HG03095 (cell line): Measurements from ENCODE around the gene LYST.
"Not testable (repeated sequence)": the region's sequence is repeated elsewhere in the genome, so short reads cannot be mapped to it uniquely, and the experiment has no call there.

Source experiments
- ATAC-seq: cut with Tn5 transposase; IDR thresholded peaks from one replicate; pipeline ENCODE4 v1.9.1; 2021; ENCODE audit warnings: moderate library complexity; ENCODE audit not compliant: unreplicated experiment

The LYST gene

GRCh38 chr1:235663628-235664027 lies 203.1 kb downstream of the LYST start:
- no peak for ATAC-seq

DNA sequence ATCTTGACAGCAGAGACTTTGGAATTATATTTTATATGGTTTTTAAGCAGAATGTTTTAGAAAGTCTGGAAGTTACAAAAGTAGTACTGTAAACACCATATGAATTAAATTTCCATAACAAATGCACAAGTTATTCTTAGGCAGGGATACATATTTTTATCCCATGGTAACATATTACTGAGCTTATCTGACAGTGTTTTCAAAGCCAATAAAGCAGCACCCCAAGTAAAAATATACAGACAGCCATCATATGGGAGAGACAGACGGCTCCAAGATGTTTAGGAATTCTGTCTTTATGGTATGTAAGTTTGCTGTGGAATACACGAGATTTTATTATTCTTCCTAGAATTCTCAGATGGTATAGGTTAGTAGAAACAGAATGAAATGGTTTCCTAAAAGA lies 205.1 kb downstream of the LYST start:
- no peak for ATAC-seq

- ATAC-seq, result no peak
Observed at GRCh38 chr1:235659186-235659771, 207.4 kb downstream of the LYST start.

GRCh38 chr1:235657747-235658526 lies 208.8 kb downstream of the LYST start:
- no peak for ATAC-seq

GRCh38 chr1:235657269-235657668 lies 209.4 kb downstream of the LYST start:
- no peak for ATAC-seq

- no peak for ATAC-seq
Observed at GRCh38 chr1:235652364-235652763, 214.3 kb downstream of the LYST start.

DNA sequence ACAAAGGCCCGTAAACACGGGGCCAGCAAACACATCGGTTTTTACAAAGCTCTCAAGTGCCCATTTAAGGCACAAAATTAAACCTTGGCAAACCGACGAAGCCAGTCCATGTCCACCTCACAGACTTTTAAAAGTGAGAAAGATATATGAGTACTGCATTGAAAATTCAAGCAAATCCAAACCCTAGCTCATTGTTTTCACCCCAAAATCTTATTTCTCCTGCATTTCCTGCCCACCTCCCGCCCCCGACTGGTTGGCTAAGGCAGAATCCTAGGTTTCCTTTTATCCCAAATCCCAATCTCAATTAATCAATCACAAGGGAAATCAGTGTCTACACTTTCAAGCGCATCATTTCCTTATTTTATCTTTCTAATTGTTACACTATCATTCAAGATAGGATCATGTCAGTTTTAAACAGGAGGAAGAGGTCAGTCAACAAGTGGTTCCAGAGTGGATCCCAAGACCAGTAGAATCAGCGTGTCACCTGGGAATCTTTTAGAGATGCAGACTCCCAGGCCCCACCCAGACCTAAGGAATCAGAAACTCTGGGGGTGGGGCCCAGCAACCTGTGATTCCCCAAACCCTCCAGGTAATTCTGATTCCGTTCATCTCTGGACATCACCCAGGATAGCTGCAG lies 215.4 kb downstream of the LYST start:
- no peak for ATAC-seq

- ATAC-seq, result no peak
Observed at GRCh38 chr1:235650341-235651169, 216.2 kb downstream of the LYST start.

GRCh38 chr1:235649368-235650163 lies 217.1 kb downstream of the LYST start, which contains the start of gene GNG4:
TSS of gene GNG4 (minus strand) at chr1:235649784. CDS start at chr1:235583838, 65,946 bp downstream.
- ATAC-seq, result no peak

DNA sequence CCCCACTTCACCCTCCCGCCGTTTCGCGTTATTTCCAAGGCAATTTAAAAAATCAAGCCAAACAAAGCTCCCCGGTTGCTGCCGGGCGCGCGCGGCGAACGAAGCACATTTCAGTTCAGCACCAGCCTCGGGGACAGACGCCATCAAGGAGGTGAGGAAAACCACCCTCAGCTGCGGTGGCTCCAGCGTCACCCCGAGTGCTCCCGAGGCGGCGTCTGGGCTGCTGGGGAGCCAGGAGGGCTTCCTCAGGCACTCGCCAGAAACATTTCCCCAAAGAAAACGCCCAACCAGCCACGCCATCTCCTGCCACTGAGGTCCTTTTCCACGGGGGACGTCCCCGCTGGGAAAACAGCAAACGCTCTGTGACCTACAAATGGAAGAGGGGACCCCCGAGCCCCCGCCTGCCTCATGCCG lies 217.7 kb downstream of the LYST start:
- peak; percentile 72 for ATAC-seq

DNA sequence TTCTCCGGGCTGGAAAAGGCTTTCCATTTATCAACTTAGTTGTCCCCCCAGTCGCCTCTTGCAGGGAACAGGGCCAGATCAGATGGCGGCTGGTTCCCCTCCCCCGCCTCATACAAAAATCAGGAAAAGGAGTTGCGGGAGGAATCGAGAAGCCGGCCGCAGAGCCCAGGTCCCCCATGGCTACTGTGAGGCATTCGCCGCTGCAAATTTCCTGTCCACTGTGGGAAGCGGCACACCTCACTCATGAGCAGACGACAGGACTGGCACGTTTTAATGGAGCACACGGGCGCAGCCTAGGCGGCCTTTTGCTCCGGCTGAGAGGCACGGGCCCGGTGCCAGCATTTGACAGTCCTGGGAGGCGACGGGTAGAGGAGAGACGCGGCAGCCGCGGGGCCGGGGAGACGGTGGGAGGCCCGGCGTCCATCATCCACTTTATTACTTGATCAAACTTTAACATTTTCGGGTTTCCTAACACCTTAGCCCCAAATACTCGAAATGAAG lies 218.2 kb downstream of the LYST start:
- no peak for ATAC-seq

DNA sequence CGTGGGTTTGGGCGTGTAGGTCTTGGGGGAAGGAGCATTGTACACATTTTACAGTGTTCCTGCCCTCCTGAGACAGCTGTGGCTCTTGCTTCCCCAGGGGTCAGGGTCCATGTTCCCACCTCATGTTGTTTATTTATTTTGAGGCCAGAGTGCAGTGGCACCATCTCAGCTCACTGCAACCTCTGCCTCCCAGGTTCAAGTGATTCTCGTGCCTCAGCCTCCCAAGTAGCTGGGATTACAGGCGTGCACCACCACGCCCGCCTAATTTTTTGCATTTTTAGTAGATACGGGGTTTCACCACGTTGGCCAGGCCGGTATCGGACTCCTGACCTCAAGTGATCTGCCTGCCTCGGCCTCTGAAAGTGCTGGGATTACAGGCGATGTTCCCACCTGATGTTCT lies 219.2 kb downstream of the LYST start:
- not testable (repeated sequence) for ATAC-seq

DNA sequence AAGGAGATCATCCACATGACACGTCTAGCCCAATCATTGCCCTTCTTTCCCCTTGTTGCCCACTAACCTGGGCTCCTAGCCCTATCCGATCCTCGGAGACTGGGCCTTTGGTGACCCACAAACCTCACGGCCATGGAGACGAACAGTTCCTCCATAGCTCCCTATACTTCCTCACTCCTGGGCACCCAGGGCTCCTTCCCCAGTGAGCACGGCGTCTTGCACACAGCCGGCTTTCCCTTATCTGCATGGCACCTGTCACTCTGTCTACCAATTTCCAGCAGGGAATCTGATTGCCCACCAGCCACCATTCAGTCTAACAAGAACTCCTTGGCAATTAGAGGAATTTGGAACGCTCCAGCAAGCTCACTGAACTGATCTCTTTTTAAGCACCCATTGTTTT lies 220.2 kb downstream of the LYST start:
- no peak for ATAC-seq

DNA sequence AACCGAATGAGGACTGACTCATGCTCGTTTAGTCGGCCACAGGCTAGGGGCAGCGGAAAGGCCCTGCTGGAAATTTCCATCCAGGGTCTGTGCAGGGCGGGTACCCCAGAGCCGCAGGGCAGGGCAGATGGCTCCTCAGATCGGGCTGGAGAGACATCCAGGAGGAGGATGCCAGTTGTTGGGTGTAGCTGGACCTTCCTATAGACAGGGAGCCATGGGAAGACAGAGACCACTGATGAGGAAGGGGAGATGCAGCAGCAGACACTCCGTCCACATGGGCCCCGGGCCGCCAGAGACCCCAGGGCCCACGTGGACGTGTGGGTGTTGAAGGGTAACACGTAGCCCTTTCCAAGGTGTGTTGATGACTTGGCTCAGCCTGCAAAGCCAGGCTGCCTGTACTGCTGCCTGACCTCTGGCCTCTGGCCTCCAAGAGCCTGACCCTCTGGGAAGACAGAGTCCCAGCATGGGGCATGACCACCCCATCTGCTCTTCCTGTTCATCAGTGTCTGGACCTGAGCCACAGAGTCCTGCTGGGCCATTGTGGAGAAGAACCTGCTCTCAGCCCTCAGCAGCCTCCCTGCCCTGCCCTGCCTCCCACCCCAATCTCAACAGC lies 221.9 kb downstream of the LYST start:
- ATAC-seq, result no peak

DNA sequence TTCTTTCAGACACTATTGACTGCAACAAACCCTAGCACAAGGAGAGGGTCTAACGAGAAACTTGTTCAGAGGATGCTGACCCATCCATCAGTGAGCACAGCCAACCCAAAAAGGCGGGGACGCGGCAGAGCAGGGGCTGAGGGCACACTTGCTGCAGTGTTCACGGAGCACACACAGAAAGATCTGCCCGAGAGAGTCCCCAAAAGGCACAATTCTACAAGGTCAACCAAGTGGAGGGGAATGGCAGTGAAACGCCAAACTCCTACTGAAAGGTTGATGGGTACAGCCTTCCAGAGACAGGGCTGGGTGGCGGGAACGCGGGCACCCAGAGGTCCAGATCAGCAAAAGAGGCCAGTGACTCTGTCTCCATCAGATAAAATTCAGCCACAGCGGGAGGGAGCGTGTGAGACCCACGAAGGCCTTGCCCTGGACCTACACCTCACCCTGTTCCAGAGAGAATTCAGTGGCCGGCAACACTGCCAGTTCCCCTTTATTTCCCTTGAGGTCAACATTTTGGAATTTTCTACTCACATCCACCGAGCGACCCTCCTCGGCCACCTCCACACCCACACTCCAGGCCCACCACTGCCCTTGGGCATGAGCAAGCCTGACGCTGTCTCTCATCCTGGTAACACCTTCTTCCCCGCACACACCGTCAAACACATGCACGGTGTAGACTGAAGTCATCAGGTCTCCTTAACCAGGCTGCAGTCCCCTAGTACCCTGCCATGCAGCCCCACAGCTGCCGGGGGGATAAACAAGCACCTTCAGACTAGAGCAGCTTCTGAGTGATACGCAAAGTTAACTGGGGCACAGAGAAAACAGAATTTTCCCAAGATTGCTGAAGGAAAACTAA lies 222.6 kb downstream of the LYST start:
- ATAC-seq, result no peak

- ATAC-seq, result no peak
Observed at GRCh38 chr1:235642943-235643371, 223.7 kb downstream of the LYST start.

DNA sequence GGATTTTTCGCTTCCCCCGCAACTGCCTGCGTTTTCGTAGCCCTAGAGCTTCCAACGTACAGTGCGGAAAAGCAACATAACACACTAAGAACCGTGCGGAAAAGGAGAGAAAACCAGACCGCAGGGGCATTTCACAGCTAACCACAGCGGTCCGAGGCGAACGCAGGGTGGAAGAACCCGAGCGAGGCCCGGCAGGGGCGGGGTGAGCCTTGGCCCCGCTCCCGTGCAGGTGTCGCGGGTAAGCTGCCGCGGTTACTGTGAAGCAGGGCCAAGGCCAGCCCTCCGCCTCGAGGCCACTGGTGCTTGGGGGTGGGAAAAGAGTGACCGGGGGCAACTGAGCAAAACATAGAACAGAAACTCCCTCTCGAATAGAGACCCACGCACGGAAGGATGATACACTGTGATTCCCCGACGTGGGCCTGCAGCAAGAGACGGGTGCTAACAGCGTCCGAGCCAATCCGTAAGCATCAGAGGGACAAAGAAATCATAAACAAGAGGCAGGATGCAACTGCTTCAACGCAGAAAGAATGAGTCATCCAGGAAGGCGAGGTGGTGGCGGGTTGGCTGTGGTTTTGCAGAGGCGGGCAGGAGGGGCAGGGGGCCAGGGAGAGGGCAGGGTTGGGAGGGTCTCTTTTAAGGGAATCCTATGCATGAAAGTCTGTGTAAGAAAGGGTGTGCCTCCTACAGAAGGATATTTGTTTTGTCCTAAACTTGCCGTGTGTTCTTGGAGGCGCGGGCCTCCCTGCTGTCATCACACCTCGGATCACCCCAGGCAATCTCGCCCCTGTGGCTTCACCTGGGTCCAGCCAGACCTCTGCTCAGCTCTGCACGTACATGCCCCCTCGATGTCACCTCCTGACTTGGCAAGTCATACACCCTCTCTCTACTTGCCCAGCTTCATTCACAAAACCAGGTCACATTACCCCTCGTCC lies 224.4 kb downstream of the LYST start:
- ATAC-seq, result peak; percentile 64

GRCh38 chr1:235640580-235640979 lies 226.1 kb downstream of the LYST start:
- ATAC-seq, result no peak
